Nephron (organoid): ENCODE data around the gene ZDHHC19.

Source experiments
- H3K27ac Mint-ChIP-seq, 3 experiments: 2 replicates each; pipeline ENCODE4 v1.8.0; 2020; ENCODE audit warnings: mixed read lengths in 3 of 3, mild to moderate bottlenecking in 2 of 3, moderate library complexity in 1 of 3
- H3K27me3 Mint-ChIP-seq: 2 replicates; pipeline ENCODE4 v1.8.0; 2021; ENCODE audit warnings: low read depth, mild to moderate bottlenecking, moderate library complexity, mixed read lengths
- H3K36me3 Mint-ChIP-seq: 2 replicates; pipeline ENCODE4 v1.8.0; 2020; ENCODE audit warnings: low read depth, mixed read lengths
- H3K4me1 Mint-ChIP-seq: 2 replicates; pipeline ENCODE4 v1.8.0; 2020; ENCODE audit warnings: mixed read lengths
- H3K4me3 Mint-ChIP-seq, 3 experiments: 2 replicates each; pipeline ENCODE4 v1.8.0; 2020; ENCODE audit warnings: mild to moderate bottlenecking in 3 of 3, mixed read lengths in 3 of 3, moderate library complexity in 2 of 3
- H3K9me3 Mint-ChIP-seq: 2 replicates; pipeline ENCODE4 v1.8.0; 2020; ENCODE audit warnings: mixed read lengths
- CTCF ChIP-seq, 3 experiments: fragments of 200-600 bp; sonication (generic); IDR thresholded peaks; one replicate each; pipeline ENCODE4 v1.5.0; 2021; ENCODE audit warnings: antibody characterized with exemption in 3 of 3; ENCODE audit not compliant: unreplicated experiment in 3 of 3

The ZDHHC19 gene

GRCh38 chr3:196220587-196220986, 9.4 kb upstream of the ZDHHC19 start:
- Mint-ChIP-seq H3K4me1 (peaks cover 13% of the 10 kb centered on the region), H3K27ac (no peak overlapping the region), H3K4me3 (no peak overlapping the region), H3K36me3 (no peaks in the 10 kb centered on the region), H3K27me3 (peaks cover 5% of the 10 kb centered on the region), H3K9me3 (no peaks in the 10 kb centered on the region)
- no peak for TF ChIP-seq CTCF (IDR thresholded peaks at IDR 0.05; ENCODE audit: unreplicated experiment in 3 of 3)

- H3K4me3 Mint-ChIP-seq = no peak overlapping the region
- H3K27me3 Mint-ChIP-seq = peaks cover 6% of the 10 kb centered on the region
- H3K36me3 Mint-ChIP-seq = no peaks in the 10 kb centered on the region
- H3K27ac Mint-ChIP-seq = no peak overlapping the region
- H3K9me3 Mint-ChIP-seq = no peaks in the 10 kb centered on the region
- TF ChIP-seq CTCF (IDR thresholded peaks at IDR 0.05; ENCODE audit: unreplicated experiment in 3 of 3) = no peak
- peaks cover 13% of the 10 kb centered on the region for H3K4me1 Mint-ChIP-seq
Measured at GRCh38 chr3:196219970-196220311, 8.7 kb upstream of the ZDHHC19 start.

- Mint-ChIP-seq H3K27ac (no peak overlapping the region), H3K4me3 (no peak overlapping the region), H3K27me3 (peaks cover 6% of the 10 kb centered on the region), H3K36me3 (no peaks in the 10 kb centered on the region), H3K4me1 (peaks cover 13% of the 10 kb centered on the region), H3K9me3 (no peaks in the 10 kb centered on the region)
- TF ChIP-seq CTCF (IDR thresholded peaks at IDR 0.05; ENCODE audit: unreplicated experiment in 3 of 3) = no peak
Measured at GRCh38 chr3:196219194-196219969, 8.2 kb upstream of the ZDHHC19 start.

GRCh38 chr3:196218155-196218712, 7.0 kb upstream of the ZDHHC19 start:
- Mint-ChIP-seq H3K27me3 (peaks cover 6% of the 10 kb centered on the region), H3K4me1 (peaks cover 11% of the 10 kb centered on the region), H3K4me3 (no peak overlapping the region), H3K9me3 (no peaks in the 10 kb centered on the region), H3K27ac (no peak overlapping the region), H3K36me3 (no peaks in the 10 kb centered on the region)
- TF ChIP-seq CTCF (IDR thresholded peaks at IDR 0.05; ENCODE audit: unreplicated experiment in 3 of 3) = no peak

- no peaks in the 10 kb centered on the region for H3K36me3 Mint-ChIP-seq
- peak overlapping the region in 1 of 3 experiments; percentile 17 for H3K4me3 Mint-ChIP-seq
- H3K27me3 Mint-ChIP-seq = peaks cover 6% of the 10 kb centered on the region
- no peak overlapping the region for H3K27ac Mint-ChIP-seq
- peaks cover 9% of the 10 kb centered on the region for H3K4me1 Mint-ChIP-seq
- TF ChIP-seq CTCF (IDR thresholded peaks at IDR 0.05; ENCODE audit: unreplicated experiment in 3 of 3) = no peak
- H3K9me3 Mint-ChIP-seq = no peaks in the 10 kb centered on the region
Measured at GRCh38 chr3:196217307-196218154, 6.3 kb upstream of the ZDHHC19 start.
